Mucosa of stomach (tissue), 1 donor: ENCODE results near the gene ANO9.

Source experiments
- H3K27me3 ChIP-seq: one replicate; pipeline ENCODE4 v1.7.0; 2013; ENCODE audit warnings: mild to moderate bottlenecking, low read length; ENCODE audit not compliant: control insufficient read depth, insufficient read depth
- H3K36me3 ChIP-seq: one replicate; pipeline ENCODE4 v1.7.0; 2013; ENCODE audit warnings: low read length; ENCODE audit not compliant: control insufficient read depth, insufficient read depth
- H3K4me1 ChIP-seq: one replicate; pipeline ENCODE4 v1.7.0; 2013; ENCODE audit warnings: mild to moderate bottlenecking, low read length; ENCODE audit not compliant: control insufficient read depth, insufficient read depth
- H3K4me3 ChIP-seq: one replicate; pipeline ENCODE4 v1.7.0; 2013; ENCODE audit warnings: low read length
- H3K9ac ChIP-seq: one replicate; pipeline ENCODE4 v1.7.0; 2013; ENCODE audit warnings: mild to moderate bottlenecking, low read length, moderate library complexity
- H3K9me3 ChIP-seq: one replicate; pipeline ENCODE4 v1.7.0; 2013; ENCODE audit warnings: mild to moderate bottlenecking, low read length, moderate library complexity; ENCODE audit not compliant: control insufficient read depth
- donor health status: Pancreatic carcinoma.

Gene ANO9

GRCh38 chr11:441418-442274 is at the start of gene ANO9:
ANO9 (minus strand) TSS chr11:442011; CDS start chr11:441926, 85 bp downstream.
- H3K4me1 ChIP-seq, result peaks cover 22% of the 10 kb centered on the region

GRCh38 chr11:491358-491757 is 49.5 kb upstream of the ANO9 start:
- peaks cover 7% of the 10 kb centered on the region for H3K4me1 ChIP-seq
- H3K9me3 ChIP-seq, result no peaks in the 10 kb centered on the region
- H3K27me3 ChIP-seq, result no peaks in the 10 kb centered on the region
- H3K36me3 ChIP-seq, result no peaks in the 10 kb centered on the region
- no peak overlapping the region for H3K4me3 ChIP-seq
- no peak overlapping the region for H3K9ac ChIP-seq

More at GRCh38 chr11:441418-442274, at the start of gene ANO9:
- H3K36me3 ChIP-seq, result no peaks in the 10 kb centered on the region
- H3K27me3 ChIP-seq, result peaks cover 11% of the 10 kb centered on the region
- peak within 1 kb of the TSS; percentile 77 for H3K9ac ChIP-seq
- no peaks in the 10 kb centered on the region for H3K9me3 ChIP-seq
- H3K4me3 ChIP-seq, result peak within 1 kb of the TSS; percentile 36

- no peaks in the 10 kb centered on the region for H3K36me3 ChIP-seq
- H3K9ac ChIP-seq, result no peak overlapping the region
- H3K9me3 ChIP-seq, result no peaks in the 10 kb centered on the region
Observed at GRCh38 chr11:490930-491260, 49.1 kb upstream of the ANO9 start.

GRCh38 chr11:490186-490929 is 48.5 kb upstream of the ANO9 start:
- Histone ChIP-seq H3K27me3 (no peaks in the 10 kb centered on the region), H3K4me3 (no peak overlapping the region), H3K4me1 (peaks cover 7% of the 10 kb centered on the region), H3K9me3 (no peaks in the 10 kb centered on the region), H3K36me3 (no peaks in the 10 kb centered on the region), H3K9ac (no peak overlapping the region)

More at GRCh38 chr11:490930-491260, 49.1 kb upstream of the ANO9 start:
- Histone ChIP-seq H3K4me1 (peaks cover 7% of the 10 kb centered on the region), H3K4me3 (no peak overlapping the region), H3K27me3 (no peaks in the 10 kb centered on the region)

GRCh38 chr11:489610-490185 is 47.9 kb upstream of the ANO9 start:
- Histone ChIP-seq H3K9me3 (no peaks in the 10 kb centered on the region), H3K36me3 (no peaks in the 10 kb centered on the region), H3K27me3 (no peaks in the 10 kb centered on the region), H3K9ac (no peak overlapping the region), H3K4me1 (peaks cover 7% of the 10 kb centered on the region), H3K4me3 (no peak overlapping the region)

GRCh38 chr11:488992-489391 is 47.2 kb upstream of the ANO9 start:
- Histone ChIP-seq H3K27me3 (no peaks in the 10 kb centered on the region), H3K36me3 (no peaks in the 10 kb centered on the region), H3K9me3 (no peaks in the 10 kb centered on the region), H3K4me1 (peaks cover 7% of the 10 kb centered on the region), H3K4me3 (no peak overlapping the region), H3K9ac (no peak overlapping the region)

GRCh38 chr11:488579-488978 is 46.8 kb upstream of the ANO9 start:
- H3K9me3 ChIP-seq, result no peaks in the 10 kb centered on the region
- no peak overlapping the region for H3K4me3 ChIP-seq
- no peak overlapping the region for H3K9ac ChIP-seq
- H3K4me1 ChIP-seq, result peaks cover 7% of the 10 kb centered on the region
- no peaks in the 10 kb centered on the region for H3K36me3 ChIP-seq
- H3K27me3 ChIP-seq, result no peaks in the 10 kb centered on the region

- Histone ChIP-seq H3K36me3 (no peaks in the 10 kb centered on the region), H3K9ac (no peak overlapping the region), H3K4me3 (no peak overlapping the region), H3K27me3 (no peaks in the 10 kb centered on the region), H3K4me1 (peaks cover 7% of the 10 kb centered on the region), H3K9me3 (no peaks in the 10 kb centered on the region)
Observed at GRCh38 chr11:488062-488461, 46.3 kb upstream of the ANO9 start.

- no peaks in the 10 kb centered on the region for H3K9me3 ChIP-seq
- H3K4me1 ChIP-seq, result peaks cover 7% of the 10 kb centered on the region
- H3K36me3 ChIP-seq, result no peaks in the 10 kb centered on the region
- H3K9ac ChIP-seq, result no peak overlapping the region
- H3K27me3 ChIP-seq, result no peaks in the 10 kb centered on the region
- H3K4me3 ChIP-seq, result no peak overlapping the region
Observed at GRCh38 chr11:487571-488021, 45.8 kb upstream of the ANO9 start.

- Histone ChIP-seq H3K36me3 (no peaks in the 10 kb centered on the region), H3K4me3 (no peak overlapping the region), H3K4me1 (peaks cover 7% of the 10 kb centered on the region), H3K9me3 (no peaks in the 10 kb centered on the region), H3K27me3 (no peaks in the 10 kb centered on the region), H3K9ac (no peak overlapping the region)
Observed at GRCh38 chr11:486189-486588, 44.4 kb upstream of the ANO9 start.

- Histone ChIP-seq H3K4me3 (no peak overlapping the region), H3K27me3 (no peaks in the 10 kb centered on the region), H3K9me3 (no peaks in the 10 kb centered on the region), H3K36me3 (no peaks in the 10 kb centered on the region), H3K9ac (no peak overlapping the region), H3K4me1 (peaks cover 7% of the 10 kb centered on the region)
Observed at GRCh38 chr11:484616-485015, 42.8 kb upstream of the ANO9 start.

- H3K4me1 ChIP-seq, result no peaks in the 10 kb centered on the region
- H3K4me3 ChIP-seq, result no peak overlapping the region
- no peaks in the 10 kb centered on the region for H3K27me3 ChIP-seq
- no peaks in the 10 kb centered on the region for H3K36me3 ChIP-seq
- no peaks in the 10 kb centered on the region for H3K9me3 ChIP-seq
- H3K9ac ChIP-seq, result no peak overlapping the region
Observed at GRCh38 chr11:479311-479710, 37.5 kb upstream of the ANO9 start.
